ENCODE results near the gene SEMA3B. TPM values are rescaled to one million over a fixed set of nuclear protein-coding genes. Genes with fewer than 3 reads are reported as not detected.

The SEMA3B gene
- total and polyA plus RNA-seq, 9 of the 15 experiments (the other 6 are each of a cell fraction or from before 2014, with no cell fraction given) = 0.03 to 1.8 (median 0.55) TPM; not detected in 1

DNA sequence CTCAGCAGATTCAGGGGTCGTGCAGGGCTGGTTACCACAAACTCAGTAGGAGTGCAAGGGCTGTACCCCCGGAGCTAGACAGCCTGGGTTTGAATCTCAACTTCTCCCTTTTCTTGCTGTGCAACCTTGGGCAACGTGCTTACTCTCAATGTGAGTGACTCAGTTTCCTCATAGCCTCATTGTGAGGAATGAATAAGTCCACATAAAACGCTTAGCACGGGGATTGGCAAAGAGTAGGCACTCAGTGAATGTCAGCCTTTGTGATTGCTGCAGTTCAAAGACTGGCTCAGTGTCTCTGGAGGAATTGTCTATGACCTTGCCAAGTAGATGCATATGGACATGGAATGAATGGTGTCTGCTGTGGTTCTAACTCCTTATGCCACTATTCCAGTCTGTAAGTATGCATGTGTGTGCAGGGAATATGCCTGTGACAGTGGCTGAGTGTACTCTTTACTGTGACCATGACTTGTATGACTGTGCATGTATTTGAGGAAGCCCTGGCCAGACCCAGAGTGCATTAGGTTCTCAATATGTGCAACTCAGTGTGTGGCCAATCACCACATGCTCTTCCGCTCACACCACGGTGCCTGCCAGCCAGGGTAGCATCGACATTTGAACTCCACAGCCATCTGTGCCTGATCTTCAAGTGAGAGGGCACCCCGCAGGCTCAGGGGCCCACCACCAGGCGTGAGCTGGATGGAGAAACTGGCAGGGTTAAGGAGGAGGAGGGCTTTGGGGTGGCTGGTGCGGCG, 31.2 kb downstream of the SEMA3B start (continued):
- TF ChIP-seq CHD1 (IDR thresholded peaks at IDR 0.05; ENCODE audit: low read length) (no peak), CBX1 (IDR thresholded peaks at IDR 0.05; ENCODE audit: low read depth) (no peak), CC2D1A (IDR thresholded peaks at IDR 0.05) (no peak), PRPF4 (IDR thresholded peaks at IDR 0.05; ENCODE audit: insufficient read depth, low read depth, low read length, poor library complexity, severe bottlenecking) (no peak), ZNF398 (CRISPR knock-in tag; IDR thresholded peaks at IDR 0.05) (no peak), MAFK (IDR thresholded peaks at IDR 0.05; ENCODE audit: low read length) (peak; percentile 9; the same call in 1 of the 2 replicates), NCOA1 (IDR thresholded peaks at IDR 0.05; ENCODE audit: low read depth) (no peak), CGGBP1 (CRISPR knock-in tag; IDR thresholded peaks at IDR 0.05) (no peak), PTTG1 (tag; IDR thresholded peaks at IDR 0.05; ENCODE audit: low read depth) (0 out of 2 replicates have a peak, but pooled peaks have one; percentile 43), CBFA2T3 (IDR thresholded peaks at IDR 0.05) (no peak), HMBOX1 (IDR thresholded peaks at IDR 0.05) (no peak), ZNF324 (CRISPR knock-in tag; IDR thresholded peaks at IDR 0.05) (0 out of 2 replicates have a peak, but pooled peaks have one; percentile 13), ZC3H4 (CRISPR knock-in tag; IDR thresholded peaks at IDR 0.05; ENCODE audit: borderline replicate concordance) (peak; percentile 72; the same call in 1 of the 2 replicates), ETV5 (CRISPR knock-in tag; IDR thresholded peaks at IDR 0.05; ENCODE audit: low read depth) (no peak)
- TF ChIP-seq, protein P1, sequence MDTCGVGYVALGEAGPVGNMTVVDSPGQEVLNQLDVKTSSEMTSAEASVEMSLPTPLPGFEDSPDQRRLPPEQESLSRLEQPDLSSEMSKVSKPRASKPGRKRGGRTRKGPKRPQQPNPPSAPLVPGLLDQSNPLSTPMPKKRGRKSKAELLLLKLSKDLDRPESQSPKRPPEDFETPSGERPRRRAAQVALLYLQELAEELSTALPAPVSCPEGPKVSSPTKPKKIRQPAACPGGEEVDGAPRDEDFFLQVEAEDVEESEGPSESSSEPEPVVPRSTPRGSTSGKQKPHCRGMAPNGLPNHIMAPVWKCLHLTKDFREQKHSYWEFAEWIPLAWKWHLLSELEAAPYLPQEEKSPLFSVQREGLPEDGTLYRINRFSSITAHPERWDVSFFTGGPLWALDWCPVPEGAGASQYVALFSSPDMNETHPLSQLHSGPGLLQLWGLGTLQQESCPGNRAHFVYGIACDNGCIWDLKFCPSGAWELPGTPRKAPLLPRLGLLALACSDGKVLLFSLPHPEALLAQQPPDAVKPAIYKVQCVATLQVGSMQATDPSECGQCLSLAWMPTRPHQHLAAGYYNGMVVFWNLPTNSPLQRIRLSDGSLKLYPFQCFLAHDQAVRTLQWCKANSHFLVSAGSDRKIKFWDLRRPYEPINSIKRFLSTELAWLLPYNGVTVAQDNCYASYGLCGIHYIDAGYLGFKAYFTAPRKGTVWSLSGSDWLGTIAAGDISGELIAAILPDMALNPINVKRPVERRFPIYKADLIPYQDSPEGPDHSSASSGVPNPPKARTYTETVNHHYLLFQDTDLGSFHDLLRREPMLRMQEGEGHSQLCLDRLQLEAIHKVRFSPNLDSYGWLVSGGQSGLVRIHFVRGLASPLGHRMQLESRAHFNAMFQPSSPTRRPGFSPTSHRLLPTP (IDR thresholded peaks at IDR 0.05; ENCODE audit: borderline replicate concordance, extremely low read depth, insufficient read length) = no peak
- TF ChIP-seq, protein P2, sequence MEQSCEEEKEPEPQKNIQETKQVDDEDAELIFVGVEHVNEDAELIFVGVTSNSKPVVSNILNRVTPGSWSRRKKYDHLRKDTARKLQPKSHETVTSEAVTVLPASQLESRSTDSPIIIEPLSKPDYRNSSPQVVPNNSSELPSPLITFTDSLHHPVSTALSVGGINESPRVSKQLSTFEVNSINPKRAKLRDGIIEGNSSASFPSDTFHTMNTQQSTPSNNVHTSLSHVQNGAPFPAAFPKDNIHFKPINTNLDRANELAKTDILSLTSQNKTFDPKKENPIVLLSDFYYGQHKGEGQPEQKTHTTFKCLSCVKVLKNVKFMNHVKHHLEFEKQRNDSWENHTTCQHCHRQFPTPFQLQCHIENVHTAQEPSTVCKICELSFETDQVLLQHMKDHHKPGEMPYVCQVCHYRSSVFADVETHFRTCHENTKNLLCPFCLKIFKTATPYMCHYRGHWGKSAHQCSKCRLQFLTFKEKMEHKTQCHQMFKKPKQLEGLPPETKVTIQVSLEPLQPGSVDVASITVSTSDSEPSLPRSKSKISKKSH (CRISPR knock-in tag; IDR thresholded peaks at IDR 0.05) = no peak
- TF ChIP-seq, protein P3, sequence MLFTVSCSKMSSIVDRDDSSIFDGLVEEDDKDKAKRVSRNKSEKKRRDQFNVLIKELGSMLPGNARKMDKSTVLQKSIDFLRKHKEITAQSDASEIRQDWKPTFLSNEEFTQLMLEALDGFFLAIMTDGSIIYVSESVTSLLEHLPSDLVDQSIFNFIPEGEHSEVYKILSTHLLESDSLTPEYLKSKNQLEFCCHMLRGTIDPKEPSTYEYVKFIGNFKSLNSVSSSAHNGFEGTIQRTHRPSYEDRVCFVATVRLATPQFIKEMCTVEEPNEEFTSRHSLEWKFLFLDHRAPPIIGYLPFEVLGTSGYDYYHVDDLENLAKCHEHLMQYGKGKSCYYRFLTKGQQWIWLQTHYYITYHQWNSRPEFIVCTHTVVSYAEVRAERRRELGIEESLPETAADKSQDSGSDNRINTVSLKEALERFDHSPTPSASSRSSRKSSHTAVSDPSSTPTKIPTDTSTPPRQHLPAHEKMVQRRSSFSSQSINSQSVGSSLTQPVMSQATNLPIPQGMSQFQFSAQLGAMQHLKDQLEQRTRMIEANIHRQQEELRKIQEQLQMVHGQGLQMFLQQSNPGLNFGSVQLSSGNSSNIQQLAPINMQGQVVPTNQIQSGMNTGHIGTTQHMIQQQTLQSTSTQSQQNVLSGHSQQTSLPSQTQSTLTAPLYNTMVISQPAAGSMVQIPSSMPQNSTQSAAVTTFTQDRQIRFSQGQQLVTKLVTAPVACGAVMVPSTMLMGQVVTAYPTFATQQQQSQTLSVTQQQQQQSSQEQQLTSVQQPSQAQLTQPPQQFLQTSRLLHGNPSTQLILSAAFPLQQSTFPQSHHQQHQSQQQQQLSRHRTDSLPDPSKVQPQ (CRISPR knock-in tag; IDR thresholded peaks at IDR 0.05; ENCODE audit: borderline replicate concordance) = no peak
